ENCODE data around the gene NLGN2. TPM values are rescaled to one million over a fixed set of nuclear protein-coding genes. Genes with fewer than 3 reads are reported as not detected.

NLGN2 gene
- total and polyA plus RNA-seq, 7 donors, result 2.8 to 11.5 (median 6.5) TPM

DNA sequence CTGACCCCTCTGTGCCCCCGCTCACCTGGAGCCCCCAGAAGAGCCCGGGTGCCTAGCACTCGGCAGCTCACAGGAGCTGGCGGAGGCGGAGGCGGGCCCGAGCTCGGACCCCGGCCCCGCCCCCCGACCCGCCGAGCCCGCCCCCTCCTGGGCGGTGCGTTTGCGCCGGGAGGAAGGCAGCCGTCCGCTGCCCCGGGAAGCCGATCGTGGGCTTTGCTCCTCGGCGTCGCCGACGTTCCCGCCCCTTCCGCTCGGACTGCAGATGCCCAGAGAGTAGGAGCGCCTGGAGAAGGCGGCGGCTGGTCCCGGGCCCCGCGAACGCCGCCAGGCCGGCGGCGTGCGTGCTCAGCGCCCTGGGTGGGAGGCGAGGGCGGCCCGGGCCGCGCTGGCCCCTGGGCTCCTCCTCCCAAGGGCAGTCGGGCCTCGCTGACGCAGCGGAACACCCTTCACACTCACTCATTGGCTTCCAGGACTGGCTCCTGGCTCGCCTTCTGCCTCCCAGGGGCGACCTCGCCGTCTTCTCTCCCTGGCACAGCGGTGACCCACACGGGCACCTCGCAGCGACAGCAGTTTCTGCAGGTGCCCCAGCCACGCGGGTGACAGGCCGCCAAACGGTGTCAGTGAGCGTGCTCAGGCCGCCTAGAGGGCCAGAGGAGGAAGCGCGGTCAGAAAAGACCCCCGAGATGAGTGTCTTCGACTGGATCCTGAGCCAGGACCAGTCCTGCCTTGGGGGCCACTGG lies 13.0 kb upstream of the NLGN2 start, which contains the start of gene PLSCR3:
Gene PLSCR3 (minus strand): TSS at position 74 of the 740 bp plus-strand sequence. CDS start 415 bp downstream, outside the sequence.
- ATAC-seq (peak; percentile 89 to 91 (median 90)), DNase-seq (peak; percentile 89 to 92)
- TF ChIP-seq CTCF (IDR thresholded peaks at IDR 0.05), result no peak
- no peaks in the 10 kb centered on the region for H3K9me3 ChIP-seq
- peak within 1 kb of the TSS; percentile 95 for H3K4me3 ChIP-seq
- H3K27me3 ChIP-seq (ENCODE audit: insufficient read depth in 3 of 3, low read length in 2 of 3), result no peaks in the 10 kb centered on the region
- H3K36me3 ChIP-seq (ENCODE audit: insufficient read depth in 1 of 2, low read depth in 1 of 2), result peaks cover 3 to 30% of the 10 kb centered on the region in 2 donors
- intact Hi-C loops (cut with DNase I), result loop anchor here (5.0 kb wide), 4 partner anchors 37 to 93 kb away; partner anchors contain the start of genes KCTD11 (in 1 of the 2) and TMEM95 (in 1 of the 2)
- H3K4me1 ChIP-seq, result no peaks in the 10 kb centered on the region
- WGBS, 3 donors, result 0 to 1% (median 1%) methylated on average over 55 to 71 of the region's 71 CpGs
- H3K27ac ChIP-seq, result peak within 1 kb of the TSS; percentile 91

GRCh38 chr17:7396147-7396546 lies 11.5 kb upstream of the NLGN2 start:
- peaks cover 0 to 17% of the 10 kb centered on the region in 2 donors for H3K36me3 ChIP-seq (ENCODE audit: insufficient read depth in 1 of 2, low read depth in 1 of 2)
- H3K27ac ChIP-seq, result no peak overlapping the region
- no peaks in the 10 kb centered on the region for H3K4me1 ChIP-seq
- H3K4me3 ChIP-seq, result no peak overlapping the region
- intact Hi-C loops (cut with DNase I), result loop anchor here in 1 of 2 donors (5.0 kb wide), 1 partner anchor 46 kb away; no protein-coding TSS in a partner anchor
- no peaks in the 10 kb centered on the region for H3K27me3 ChIP-seq (ENCODE audit: insufficient read depth in 3 of 3, low read length in 2 of 3)
- no peak for DNase-seq
- ATAC-seq, result no peak
- no peak for TF ChIP-seq CTCF (IDR thresholded peaks at IDR 0.05)
- no peaks in the 10 kb centered on the region for H3K9me3 ChIP-seq
- WGBS, 3 donors, result 76 to 94% (median 81%) methylated on average over 4 of the region's 4 CpGs

DNA sequence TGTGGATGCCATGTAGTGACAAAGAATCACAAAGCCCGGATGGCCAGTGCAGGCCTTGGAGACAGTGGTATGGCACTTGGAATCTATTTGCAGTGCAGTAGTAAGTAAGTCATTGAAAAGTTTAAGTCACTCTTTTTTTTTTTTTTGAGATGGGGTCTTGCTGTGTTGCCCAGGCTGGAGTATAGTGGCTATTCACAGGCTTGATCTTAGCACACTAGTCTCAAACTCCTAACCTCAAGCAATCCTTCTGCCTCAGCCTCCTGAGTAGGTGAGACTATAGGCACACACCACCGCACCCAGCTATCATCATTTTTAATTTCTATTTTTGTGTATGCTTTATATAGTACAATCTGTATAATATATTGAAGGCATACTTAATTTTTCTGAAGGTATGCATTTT lies 9.0 kb upstream of the NLGN2 start:
- no peak overlapping the region for H3K4me3 ChIP-seq
- ATAC-seq (no peak), DNase-seq (no peak)
- intact Hi-C loops (cut with DNase I), result loop anchor here in 1 of 2 donors (5.0 kb wide), 1 partner anchor 44 kb away; no protein-coding TSS in a partner anchor
- H3K36me3 ChIP-seq (ENCODE audit: insufficient read depth in 1 of 2, low read depth in 1 of 2), result peaks cover 0 to 7% of the 10 kb centered on the region in 2 donors
- H3K4me1 ChIP-seq, result peaks cover 9% of the 10 kb centered on the region
- H3K27me3 ChIP-seq (ENCODE audit: insufficient read depth in 3 of 3, low read length in 2 of 3), result no peaks in the 10 kb centered on the region
- TF ChIP-seq CTCF (IDR thresholded peaks at IDR 0.05), result no peak
- H3K9me3 ChIP-seq, result no peaks in the 10 kb centered on the region
- WGBS, 3 donors, result 66 to 95% (median 69%) methylated on average over 2 of the region's 2 CpGs
- no peak overlapping the region for H3K27ac ChIP-seq

GRCh38 chr17:7403043-7403726 lies 4.5 kb upstream of the NLGN2 start:
- peaks cover 9% of the 10 kb centered on the region for H3K4me1 ChIP-seq
- peak in 2 of 4 donors; percentile 2 to 6 for ATAC-seq
- H3K27me3 ChIP-seq (ENCODE audit: insufficient read depth in 3 of 3, low read length in 2 of 3), result no peaks in the 10 kb centered on the region
- no peak for TF ChIP-seq CTCF (IDR thresholded peaks at IDR 0.05)
- 10 to 11% (median 10%) methylated on average over 16 of the region's 16 CpGs for WGBS, 3 donors
- peak overlapping the region; percentile 73 for H3K4me3 ChIP-seq
- H3K9me3 ChIP-seq, result no peaks in the 10 kb centered on the region
- intact Hi-C loops (cut with DNase I), result no loop called here
- H3K36me3 ChIP-seq (ENCODE audit: insufficient read depth in 1 of 2, low read depth in 1 of 2), result peaks cover 0 to 7% of the 10 kb centered on the region in 2 donors
- peak overlapping the region; percentile 75 for H3K27ac ChIP-seq
- peak; percentile 76 to 83 for DNase-seq
